GM06990 (cell line): ENCODE data around the gene TACR1.

ENCODE experiments used
- DNase-seq: peaks from one replicate; pipeline ENCODE4 v3.0.0-alpha.2; 2011; ENCODE audit not compliant: insufficient read length; ENCODE audit errors: extremely low read depth
- H3K27me3 ChIP-seq: replicated peaks from 2 replicates; pipeline ENCODE4 v1.6.0; 2011; ENCODE audit warnings: low read length; ENCODE audit not compliant: control insufficient read depth, insufficient read depth
- H3K36me3 ChIP-seq: 2 replicates; pipeline ENCODE4 v1.5.1; 2011; ENCODE audit warnings: low read length; ENCODE audit not compliant: control insufficient read depth, insufficient read depth
- H3K4me3 ChIP-seq: replicated peaks from 2 replicates; pipeline ENCODE4 v1.5.1; 2011; ENCODE audit warnings: low read depth, mild to moderate bottlenecking, control low read depth, low read length
- CTCF ChIP-seq: IDR thresholded peaks from 2 replicates; pipeline ENCODE4 v1.5.1; 2011; ENCODE audit warnings: low read length, control low read depth, mild to moderate bottlenecking, inconsistent platforms; ENCODE audit not compliant: insufficient read depth, poor library complexity, severe bottlenecking

Gene TACR1

GRCh38 chr2:75135776-75136400 is 63.4 kb downstream of the TACR1 start:
- Histone ChIP-seq H3K36me3 (no peaks in the 10 kb centered on the region), H3K4me3 (no peak overlapping the region), H3K27me3 (no peaks in the 10 kb centered on the region)
- no peak for TF ChIP-seq CTCF
- DNase-seq: no peak

- Histone ChIP-seq H3K27me3 (no peaks in the 10 kb centered on the region), H3K36me3 (no peaks in the 10 kb centered on the region), H3K4me3 (no peak overlapping the region)
- DNase-seq: no peak
- no peak for TF ChIP-seq CTCF
Measured at GRCh38 chr2:75134860-75135259, 64.5 kb downstream of the TACR1 start.

GRCh38 chr2:75133621-75134570 is 65.4 kb downstream of the TACR1 start:
- no peak overlapping the region for H3K4me3 ChIP-seq
- TF ChIP-seq CTCF: no peak
- no peak for DNase-seq
- H3K27me3 ChIP-seq: no peaks in the 10 kb centered on the region
- no peaks in the 10 kb centered on the region for H3K36me3 ChIP-seq

GRCh38 chr2:75130171-75130570 is 69.1 kb downstream of the TACR1 start:
- H3K4me3 ChIP-seq: no peak overlapping the region
- H3K27me3 ChIP-seq: no peaks in the 10 kb centered on the region
- no peak for DNase-seq
- H3K36me3 ChIP-seq: no peaks in the 10 kb centered on the region
- TF ChIP-seq CTCF: peak; percentile 23

GRCh38 chr2:75123876-75124275 is 75.4 kb downstream of the TACR1 start:
- TF ChIP-seq CTCF: no peak
- Histone ChIP-seq H3K4me3 (no peak overlapping the region), H3K36me3 (no peaks in the 10 kb centered on the region), H3K27me3 (no peaks in the 10 kb centered on the region)
- DNase-seq: no peak
